NCI-H1417 (cell line): ENCODE data around the gene DOCK10.

ENCODE experiments used
- DNase-seq, 3 experiments: peaks; one replicate each; lab custom pipeline; 2025; lab: John Stamatoyannopoulos, UW

DOCK10 gene

GRCh38 chr2:224776795-224777558 lies 265.3 kb downstream of the DOCK10 start:
- DNase-seq: no peak

GRCh38 chr2:224775647-224776046 lies 266.6 kb downstream of the DOCK10 start:
- DNase-seq: no peak

- DNase-seq: no peak
These were observed 267.5 kb downstream of the DOCK10 start for GRCh38 chr2:224774735-224775134.

DNA sequence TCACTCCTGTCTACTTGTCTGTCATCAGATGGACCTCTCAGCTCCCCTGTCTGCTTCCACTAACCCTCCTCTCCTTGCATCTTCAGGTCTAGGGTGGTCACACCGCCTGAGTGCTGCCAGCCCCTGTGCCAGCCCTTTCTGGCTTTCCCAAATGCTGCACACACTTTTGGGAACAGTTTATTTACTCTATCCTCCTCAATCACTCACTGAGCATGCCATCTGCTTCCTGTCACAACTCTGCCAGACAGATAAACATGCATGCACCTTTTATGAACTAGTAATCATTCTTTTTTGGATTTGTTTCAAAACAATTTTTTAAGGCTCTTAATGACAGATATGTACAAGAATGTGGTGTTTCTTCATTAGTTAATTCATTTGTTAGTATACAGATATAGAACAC lies 269.8 kb downstream of the DOCK10 start:
- peak in 2 of 3 experiments; percentile 16 to 43 for DNase-seq

DNA sequence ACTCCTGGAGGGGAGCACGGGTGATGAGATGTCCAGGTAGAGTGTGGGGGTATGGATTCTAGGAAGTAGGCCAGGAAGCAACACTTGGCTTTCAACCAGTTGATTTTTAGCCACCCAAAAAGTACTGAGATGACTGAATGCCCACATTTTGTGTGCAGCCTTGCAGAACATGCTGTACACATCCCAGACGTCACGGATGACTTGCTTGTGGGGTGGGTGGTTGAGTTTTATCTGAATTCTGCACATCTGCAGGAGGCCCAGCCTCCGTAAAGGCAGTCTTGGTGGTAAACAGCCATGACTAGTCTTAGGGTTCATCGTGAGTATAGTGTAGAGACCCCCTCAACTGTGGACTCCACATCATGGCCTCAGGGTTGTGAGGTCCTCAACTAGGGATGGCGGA lies 272.8 kb downstream of the DOCK10 start:
- DNase-seq: no peak

- no peak for DNase-seq
These were observed 277.6 kb downstream of the DOCK10 start for GRCh38 chr2:224764565-224765236.

DNA sequence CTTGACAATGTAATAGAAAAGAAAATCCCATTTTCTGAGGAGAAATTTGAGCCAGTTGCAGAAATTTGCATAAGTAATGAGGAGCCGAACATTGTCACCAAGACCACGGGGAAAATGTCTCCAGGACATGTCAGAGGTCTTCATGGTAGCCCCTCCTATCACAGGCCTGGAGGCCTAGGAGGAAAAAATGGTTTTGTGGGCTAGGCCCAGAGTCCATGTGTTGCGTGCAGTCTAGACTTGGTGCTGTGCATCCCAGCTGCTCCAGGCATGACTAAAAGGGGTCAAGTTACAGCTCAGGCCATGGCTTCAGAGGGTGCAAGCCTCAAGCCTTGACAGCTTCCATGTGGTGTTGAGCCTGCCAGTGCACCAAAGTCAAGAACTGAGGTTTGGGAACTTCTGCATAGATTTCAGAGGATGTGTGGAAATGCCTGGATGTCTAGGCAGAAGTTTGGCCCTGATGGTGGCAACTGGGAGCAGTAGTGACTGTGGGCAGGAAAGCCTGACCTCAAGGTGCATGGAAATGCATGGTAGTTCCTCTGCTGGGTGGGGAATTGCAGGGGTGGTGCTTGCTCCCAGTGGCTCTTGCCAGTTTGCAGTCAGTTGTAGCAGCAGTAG lies 284.2 kb downstream of the DOCK10 start:
- no peak for DNase-seq

GRCh38 chr2:224753743-224754540 lies 288.3 kb downstream of the DOCK10 start:
- DNase-seq: no peak

DNA sequence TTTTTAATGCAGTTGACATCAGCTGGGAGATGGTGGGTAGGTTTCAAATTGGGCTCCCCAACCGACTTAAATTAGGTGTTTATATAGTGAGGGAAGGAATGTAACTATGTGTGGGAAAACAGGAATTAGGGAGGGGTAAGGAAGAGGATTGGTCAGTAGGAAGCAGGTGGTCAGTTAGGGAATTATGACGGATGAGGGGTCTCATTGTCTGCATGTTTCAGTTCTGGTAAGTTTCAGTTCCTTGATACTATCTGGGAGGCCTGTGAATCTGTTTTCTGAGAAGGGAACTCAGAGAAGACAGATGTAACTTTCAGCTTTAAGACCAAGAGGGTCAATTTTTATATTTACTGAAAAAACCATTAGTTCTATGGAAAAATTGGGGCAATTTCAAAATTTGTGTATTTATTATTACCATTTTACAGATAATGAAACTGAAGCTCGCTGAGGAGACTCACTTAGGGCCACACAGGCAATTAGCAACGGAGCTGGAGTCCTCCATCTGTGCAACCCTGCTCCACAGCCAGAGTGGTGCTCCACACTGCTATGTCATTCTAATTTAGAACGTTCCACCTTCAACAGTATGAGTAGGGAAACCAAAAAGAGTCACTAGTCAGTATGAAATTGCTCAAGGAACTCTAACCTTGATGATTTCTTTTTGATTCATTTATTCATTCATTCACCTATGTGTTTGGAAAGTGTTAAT lies 290.1 kb downstream of the DOCK10 start:
- no peak for DNase-seq

GRCh38 chr2:224749136-224749535 lies 293.1 kb downstream of the DOCK10 start:
- peak in 1 of 3 experiments; percentile 6 for DNase-seq

- DNase-seq: no peak
These were observed 294.5 kb downstream of the DOCK10 start for GRCh38 chr2:224747765-224748164.

GRCh38 chr2:224736227-224736626 lies 306.0 kb downstream of the DOCK10 start:
- DNase-seq: no peak

- DNase-seq: no peak
These were observed 307.3 kb downstream of the DOCK10 start for GRCh38 chr2:224734949-224735348.

GRCh38 chr2:224731665-224732064 lies 310.6 kb downstream of the DOCK10 start:
- no peak for DNase-seq

DNA sequence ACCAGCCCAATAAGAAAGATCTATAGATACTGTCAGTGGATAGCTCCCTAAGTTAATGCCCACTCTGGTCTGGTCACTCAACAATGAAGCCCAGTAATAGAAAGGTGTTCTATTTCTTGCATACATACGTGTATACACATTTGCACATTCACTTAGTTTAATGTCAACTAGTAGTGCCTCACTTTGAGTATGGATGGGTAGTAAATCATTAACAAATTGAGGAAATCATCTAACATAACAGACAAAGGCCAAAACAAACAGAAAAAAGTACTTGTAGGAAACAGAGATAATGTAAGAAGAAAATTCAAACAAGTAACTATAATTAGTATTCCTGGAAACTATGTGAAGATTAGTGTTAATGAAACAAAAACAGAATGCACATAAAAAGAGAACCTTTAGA lies 312.8 kb downstream of the DOCK10 start:
- DNase-seq: no peak

GRCh38 chr2:224724331-224724730 lies 317.9 kb downstream of the DOCK10 start:
- DNase-seq: no peak

DNA sequence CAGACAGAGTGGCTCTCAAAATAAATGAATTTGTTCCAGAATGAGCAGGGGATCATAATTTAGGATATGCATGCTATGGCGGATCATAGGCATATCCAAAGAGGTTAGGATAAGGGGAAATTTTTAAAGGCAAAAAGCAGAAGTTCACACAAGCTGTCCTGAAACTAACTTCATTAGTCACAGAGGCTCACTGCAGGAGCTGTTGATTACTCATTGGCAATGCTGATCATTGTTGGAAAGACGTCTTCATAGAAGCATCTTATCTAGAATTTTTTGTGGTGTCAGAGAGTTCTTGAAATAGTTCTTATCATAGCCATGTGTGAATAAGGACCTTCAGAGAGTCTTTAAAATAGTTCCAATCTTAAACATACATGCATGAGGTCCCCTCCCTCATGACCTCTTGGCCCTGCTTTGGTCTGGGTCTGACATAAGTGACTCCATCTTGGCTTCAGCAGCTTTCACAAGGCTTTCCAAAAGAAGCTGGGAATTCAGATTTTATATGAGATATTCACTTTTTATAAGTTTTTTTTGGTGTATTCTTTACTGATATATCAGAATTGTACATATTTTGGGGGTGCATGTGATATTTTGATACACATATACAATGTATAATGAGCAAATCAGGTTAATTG lies 318.6 kb downstream of the DOCK10 start:
- DNase-seq: no peak

DNA sequence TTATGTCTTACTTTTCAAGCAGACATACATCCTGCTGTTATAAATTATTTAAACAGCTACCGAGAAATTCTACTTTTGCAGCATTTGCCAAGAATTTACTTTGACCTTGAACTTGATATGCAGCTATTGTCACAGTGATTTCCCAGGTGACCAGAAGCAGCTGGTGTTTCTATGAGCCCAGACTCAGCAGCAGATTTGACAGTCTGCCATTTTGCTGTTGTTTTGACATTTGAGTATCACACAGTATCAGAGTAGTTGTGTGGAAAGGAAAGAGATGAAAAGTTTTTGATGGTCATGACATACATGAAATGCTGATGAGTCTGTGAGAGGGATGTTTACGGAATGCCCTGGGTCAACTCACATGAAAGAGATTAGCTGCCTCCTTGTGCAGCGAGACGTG lies 319.5 kb downstream of the DOCK10 start:
- no peak for DNase-seq

DNA sequence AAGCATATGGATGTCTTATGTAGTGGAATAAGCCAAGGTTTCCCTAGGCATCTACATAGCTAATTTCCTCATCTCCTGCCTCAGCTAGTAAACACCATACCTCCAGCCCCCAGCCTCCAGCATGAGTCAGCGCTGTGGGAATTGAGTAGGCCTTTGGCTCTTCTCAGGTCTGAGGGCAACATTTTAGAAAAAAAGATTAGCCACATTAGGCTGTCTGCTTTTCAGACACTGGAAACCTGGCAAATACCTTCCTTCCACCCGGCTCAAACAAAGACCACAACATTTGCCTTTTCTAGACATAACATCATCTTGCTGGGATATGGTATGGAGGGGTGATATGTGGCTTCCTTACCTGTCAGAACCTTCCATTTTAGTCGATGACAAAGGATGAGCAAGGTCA lies 320.0 kb downstream of the DOCK10 start:
- DNase-seq: no peak

DNA sequence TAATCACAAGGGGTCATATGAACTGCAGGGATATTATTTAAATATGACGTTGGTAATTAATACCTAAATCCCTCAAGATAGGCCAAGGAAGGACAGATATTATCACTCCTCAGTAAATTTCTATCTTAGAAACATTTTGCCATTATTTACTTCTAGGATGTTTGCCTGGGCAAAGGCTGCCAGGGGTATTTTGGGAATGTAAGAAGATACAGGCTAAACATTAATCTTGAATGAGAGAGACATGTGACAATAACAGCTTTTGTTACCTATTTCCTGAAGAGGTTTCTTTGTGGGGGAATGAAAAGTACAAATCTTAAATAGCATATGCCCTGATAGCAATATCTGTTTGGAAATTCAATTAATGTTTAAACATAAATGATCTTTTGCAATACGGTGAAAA lies 325.3 kb downstream of the DOCK10 start:
- no peak for DNase-seq

DNA sequence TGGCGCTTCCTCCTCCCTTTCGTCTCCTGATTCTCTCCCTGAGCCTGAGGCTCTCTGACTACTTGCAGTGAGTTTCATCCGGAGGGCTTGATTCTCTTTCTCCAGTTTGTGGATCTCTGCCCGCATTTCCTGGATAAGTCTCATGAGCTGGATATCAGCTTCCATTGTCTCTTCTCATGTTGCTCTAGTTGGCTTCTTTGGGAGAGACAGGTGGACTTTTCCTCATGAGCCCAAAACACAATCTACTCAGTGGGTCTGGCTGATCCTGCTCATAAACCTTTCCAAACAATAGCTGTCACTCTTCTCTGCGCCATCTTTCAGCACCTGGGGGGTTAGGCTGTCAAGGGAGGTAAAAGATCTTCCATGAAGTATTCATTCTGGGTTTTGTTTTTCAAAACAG lies 326.1 kb downstream of the DOCK10 start, which contains the start of gene CCDC195:
Gene CCDC195 (minus strand): TSS at position 165 of the 400 bp plus-strand sequence. CDS start 0 bp downstream, at position 165.
- no peak for DNase-seq
